Kidney epithelial cell (primary cell): ENCODE measurements around the gene BHLHE23. TPM values are rescaled to one million over a fixed set of nuclear protein-coding genes. Genes with fewer than 3 reads are reported as not detected.

ENCODE experiments used
- DNase-seq: peaks from one replicate; pipeline ENCODE4 v3.0.0-alpha.2; 2010; ENCODE audit warnings: low read depth
- H3K27me3 ChIP-seq: 2 replicates; pipeline ENCODE4 v1.6.0; 2011; ENCODE audit warnings: low read length; ENCODE audit not compliant: control insufficient read depth, insufficient read depth
- H3K36me3 ChIP-seq: 2 replicates; pipeline ENCODE4 v1.5.1; 2011; ENCODE audit warnings: low read length; ENCODE audit not compliant: control insufficient read depth, insufficient read depth
- H3K4me3 ChIP-seq: 2 replicates; pipeline ENCODE4 v1.5.1; 2011; ENCODE audit warnings: low read depth, mild to moderate bottlenecking, control low read depth, low read length
- total RNA-seq: library from RNA; depleted of rRNA; stranded (reverse); fragments of >200 nt; gene quantifications from 2 replicates; pipeline ENCODE4 v1.2.3, GENCODE V29; 2015
- TF ChIP-seq, protein P1 (sequence below): IDR thresholded peaks from 2 replicates; pipeline ENCODE4 v1.5.1; 2011; ENCODE audit warnings: mild to moderate bottlenecking, moderate library complexity, low read length, control low read depth, inconsistent platforms; ENCODE audit not compliant: insufficient read depth, poor library complexity, severe bottlenecking

The BHLHE23 gene
- total RNA-seq, 1 donor from 2014 or later = not detected

DNA sequence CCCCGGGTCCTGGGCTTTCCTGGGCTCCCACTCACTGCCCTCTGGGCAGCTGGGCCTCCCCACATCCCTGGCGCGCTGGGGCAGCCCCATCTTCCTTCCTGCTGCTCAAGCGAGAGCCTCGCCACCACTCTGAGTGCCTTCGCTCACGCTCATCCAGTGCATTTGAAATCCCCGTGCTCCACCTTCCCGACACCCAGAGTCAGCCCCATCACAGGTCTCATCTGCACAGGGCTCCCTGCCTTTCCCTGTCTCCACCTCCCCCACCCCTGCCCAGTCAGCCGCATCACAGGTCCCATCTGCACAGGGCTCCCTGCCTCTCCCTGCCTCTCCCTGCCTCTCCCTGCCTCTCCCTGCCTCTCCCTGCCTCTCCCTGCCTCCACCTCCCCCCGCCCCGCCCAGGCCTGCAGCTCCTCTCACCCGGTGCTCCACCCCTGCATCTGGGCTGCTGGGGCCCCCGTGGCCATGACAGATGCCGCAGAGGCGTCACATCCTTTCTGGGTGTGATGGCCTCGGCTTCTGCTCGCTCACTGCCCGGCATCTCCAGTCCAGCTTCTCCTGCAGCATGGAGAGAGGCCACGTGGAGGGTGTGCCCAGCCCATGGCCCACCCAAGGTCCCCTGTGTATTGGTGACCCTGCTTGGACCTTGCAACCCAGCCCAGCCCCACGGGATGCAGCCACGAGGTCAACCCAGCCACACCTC is 9.0 kb upstream of the BHLHE23 start:
- Histone ChIP-seq H3K4me3 (no peak overlapping the region), H3K36me3 (no peaks in the 10 kb centered on the region), H3K27me3 (peaks cover 56% of the 10 kb centered on the region)
- TF ChIP-seq, protein P1, sequence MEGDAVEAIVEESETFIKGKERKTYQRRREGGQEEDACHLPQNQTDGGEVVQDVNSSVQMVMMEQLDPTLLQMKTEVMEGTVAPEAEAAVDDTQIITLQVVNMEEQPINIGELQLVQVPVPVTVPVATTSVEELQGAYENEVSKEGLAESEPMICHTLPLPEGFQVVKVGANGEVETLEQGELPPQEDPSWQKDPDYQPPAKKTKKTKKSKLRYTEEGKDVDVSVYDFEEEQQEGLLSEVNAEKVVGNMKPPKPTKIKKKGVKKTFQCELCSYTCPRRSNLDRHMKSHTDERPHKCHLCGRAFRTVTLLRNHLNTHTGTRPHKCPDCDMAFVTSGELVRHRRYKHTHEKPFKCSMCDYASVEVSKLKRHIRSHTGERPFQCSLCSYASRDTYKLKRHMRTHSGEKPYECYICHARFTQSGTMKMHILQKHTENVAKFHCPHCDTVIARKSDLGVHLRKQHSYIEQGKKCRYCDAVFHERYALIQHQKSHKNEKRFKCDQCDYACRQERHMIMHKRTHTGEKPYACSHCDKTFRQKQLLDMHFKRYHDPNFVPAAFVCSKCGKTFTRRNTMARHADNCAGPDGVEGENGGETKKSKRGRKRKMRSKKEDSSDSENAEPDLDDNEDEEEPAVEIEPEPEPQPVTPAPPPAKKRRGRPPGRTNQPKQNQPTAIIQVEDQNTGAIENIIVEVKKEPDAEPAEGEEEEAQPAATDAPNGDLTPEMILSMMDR = no peak
- no peak for DNase-seq

- peaks cover 59% of the 10 kb centered on the region for H3K27me3 ChIP-seq
- no peaks in the 10 kb centered on the region for H3K36me3 ChIP-seq
- no peak overlapping the region for H3K4me3 ChIP-seq
- TF ChIP-seq, protein P1 = no peak
- DNase-seq = no peak
Observed at GRCh38 chr20:63015147-63015661, 8.4 kb upstream of the BHLHE23 start.

GRCh38 chr20:63014710-63015109 is 7.9 kb upstream of the BHLHE23 start:
- TF ChIP-seq, protein P1 = no peak
- peaks cover 61% of the 10 kb centered on the region for H3K27me3 ChIP-seq
- H3K36me3 ChIP-seq = no peaks in the 10 kb centered on the region
- no peak overlapping the region for H3K4me3 ChIP-seq
- DNase-seq = no peak

DNA sequence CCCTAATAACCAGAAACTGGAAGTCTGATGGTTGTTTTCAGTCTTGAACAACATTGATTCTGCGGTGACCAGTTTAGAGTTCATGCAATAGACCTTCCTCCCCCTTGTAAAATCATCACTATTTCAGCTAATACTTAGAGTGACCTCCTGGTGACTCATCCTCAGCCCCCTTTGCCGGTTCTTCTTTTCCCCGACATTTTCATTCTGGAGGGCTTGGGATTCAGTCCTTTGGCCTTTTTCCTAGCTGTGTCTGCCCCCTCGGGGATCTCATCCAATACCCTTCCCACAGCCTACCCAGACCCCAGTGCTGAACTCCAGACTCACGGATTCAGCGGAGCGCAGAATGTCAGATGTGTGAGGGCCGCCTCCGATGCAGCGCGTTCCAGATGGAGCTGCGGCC is 7.5 kb upstream of the BHLHE23 start:
- TF ChIP-seq, protein P1 = no peak
- H3K27me3 ChIP-seq = peaks cover 66% of the 10 kb centered on the region
- DNase-seq = no peak
- H3K36me3 ChIP-seq = no peaks in the 10 kb centered on the region
- H3K4me3 ChIP-seq = no peak overlapping the region

DNA sequence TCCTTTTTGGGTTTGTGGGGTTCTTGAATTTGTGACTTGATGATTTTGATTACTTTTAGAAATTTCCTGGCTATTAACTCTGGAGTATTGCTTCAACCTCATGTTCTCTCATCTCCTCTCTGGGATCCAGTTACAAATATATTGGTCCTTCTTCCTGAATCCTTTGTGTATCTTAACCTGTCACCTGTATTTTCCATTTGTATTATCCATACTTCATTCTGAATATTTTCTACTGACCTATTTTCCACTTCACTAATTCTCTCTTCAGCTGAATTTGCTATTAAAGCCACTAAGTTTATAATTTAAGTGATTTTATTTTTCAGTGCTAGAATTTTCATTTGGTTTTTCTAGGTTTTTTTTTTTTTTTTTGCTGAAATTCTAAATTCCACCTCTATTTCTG is 6.4 kb upstream of the BHLHE23 start:
- H3K4me3 ChIP-seq = no peak overlapping the region
- TF ChIP-seq, protein P1 = no peak
- H3K27me3 ChIP-seq = peaks cover 74% of the 10 kb centered on the region
- DNase-seq = no peak
- no peaks in the 10 kb centered on the region for H3K36me3 ChIP-seq

DNA sequence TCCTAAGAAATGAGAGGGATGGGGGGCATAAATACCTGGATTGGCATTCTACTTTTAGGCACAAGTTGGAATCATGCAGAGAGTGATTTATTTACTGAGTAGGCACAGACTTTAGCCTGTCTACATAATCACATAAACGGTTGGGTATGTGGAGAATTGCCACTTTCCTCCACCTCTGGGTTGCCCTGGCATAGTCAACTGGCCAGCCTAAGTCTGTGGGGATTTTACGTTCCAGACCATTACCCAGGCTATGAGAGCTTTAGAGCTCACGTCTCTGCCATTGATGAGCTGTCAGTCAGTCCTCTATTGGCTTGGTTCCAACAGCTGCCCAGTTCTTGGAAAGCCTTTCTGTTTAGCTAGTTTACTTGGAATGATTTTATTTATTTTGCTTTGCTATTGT is 5.0 kb upstream of the BHLHE23 start:
- Histone ChIP-seq H3K4me3 (no peak overlapping the region), H3K36me3 (no peaks in the 10 kb centered on the region), H3K27me3 (peaks cover 82% of the 10 kb centered on the region)
- TF ChIP-seq, protein P1 = no peak
- peak; percentile 26 for DNase-seq
